GM13976 (cell line): Measurements from ENCODE around the gene PRR5L.
A peak's percentile ranks its signal among the peaks of the same experiment; 100 is the strongest.

Experiments used
- DNase-seq: peaks from one replicate; pipeline ENCODE4 v3.0.0; 2012; ENCODE audit warnings: low spot score
- in situ Hi-C: fragments of 300-500 bp; cut with MboI; formaldehyde crosslinking; loops from one replicate; pipeline ENCODE4 v1.12.0; 2022; ENCODE audit warnings: low sequenced_read_pairs, mixed read lengths, inconsistent platforms; ENCODE audit not compliant: unreplicated experiment
- TF ChIP-seq, protein P1 (sequence below): IDR thresholded peaks from 2 replicates; pipeline ENCODE4 v1.5.1; 2012; ENCODE audit warnings: borderline replicate concordance, mild to moderate bottlenecking; ENCODE audit not compliant: insufficient read depth; ENCODE audit errors: extremely low read depth, missing control alignments, control extremely low read depth

PRR5L gene

DNA sequence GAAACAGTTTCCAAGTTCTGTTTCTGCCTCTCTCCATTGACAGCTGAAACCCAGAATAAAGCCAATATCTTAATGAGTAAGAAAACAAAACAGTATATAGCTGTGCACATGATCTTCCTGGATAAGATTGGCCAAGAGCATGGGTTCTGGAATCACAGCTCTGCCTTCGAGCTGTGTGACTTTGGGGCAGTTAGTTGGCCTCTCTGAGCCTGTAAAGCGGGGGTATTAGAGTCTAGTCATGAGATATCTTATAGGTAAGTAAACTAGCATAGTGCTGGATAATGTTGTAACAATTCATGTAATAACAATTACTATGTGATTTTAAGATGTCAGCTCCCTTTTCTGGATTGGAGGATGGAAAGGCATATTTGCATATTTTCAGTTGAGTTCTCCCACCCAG lies 140.5 kb downstream of the PRR5L start:
- TF ChIP-seq, protein P1, sequence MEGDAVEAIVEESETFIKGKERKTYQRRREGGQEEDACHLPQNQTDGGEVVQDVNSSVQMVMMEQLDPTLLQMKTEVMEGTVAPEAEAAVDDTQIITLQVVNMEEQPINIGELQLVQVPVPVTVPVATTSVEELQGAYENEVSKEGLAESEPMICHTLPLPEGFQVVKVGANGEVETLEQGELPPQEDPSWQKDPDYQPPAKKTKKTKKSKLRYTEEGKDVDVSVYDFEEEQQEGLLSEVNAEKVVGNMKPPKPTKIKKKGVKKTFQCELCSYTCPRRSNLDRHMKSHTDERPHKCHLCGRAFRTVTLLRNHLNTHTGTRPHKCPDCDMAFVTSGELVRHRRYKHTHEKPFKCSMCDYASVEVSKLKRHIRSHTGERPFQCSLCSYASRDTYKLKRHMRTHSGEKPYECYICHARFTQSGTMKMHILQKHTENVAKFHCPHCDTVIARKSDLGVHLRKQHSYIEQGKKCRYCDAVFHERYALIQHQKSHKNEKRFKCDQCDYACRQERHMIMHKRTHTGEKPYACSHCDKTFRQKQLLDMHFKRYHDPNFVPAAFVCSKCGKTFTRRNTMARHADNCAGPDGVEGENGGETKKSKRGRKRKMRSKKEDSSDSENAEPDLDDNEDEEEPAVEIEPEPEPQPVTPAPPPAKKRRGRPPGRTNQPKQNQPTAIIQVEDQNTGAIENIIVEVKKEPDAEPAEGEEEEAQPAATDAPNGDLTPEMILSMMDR, result no peak
- in situ Hi-C loops, result no loop called here
- DNase-seq, result no peak

DNA sequence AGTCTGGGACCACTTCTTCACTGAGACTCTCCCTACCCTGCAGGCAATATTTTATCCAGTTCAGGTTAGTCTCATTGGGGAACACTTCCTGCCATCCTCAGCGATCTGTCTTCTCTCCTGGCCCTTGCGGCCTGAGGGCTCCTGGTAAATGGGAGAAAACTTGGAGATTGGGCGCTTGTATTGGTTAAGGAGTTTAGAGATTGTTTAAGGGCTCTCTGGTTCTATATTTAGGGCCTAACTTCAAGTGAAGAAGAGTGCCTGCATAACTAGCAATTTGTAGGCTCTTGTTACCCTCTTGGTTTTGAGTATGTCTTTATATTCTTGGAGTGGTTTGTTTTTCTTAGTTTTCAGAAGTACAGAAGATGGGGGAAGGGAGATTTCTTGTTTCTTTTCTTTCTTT lies 141.3 kb downstream of the PRR5L start:
- in situ Hi-C loops, result no loop called here
- DNase-seq, result no peak
- TF ChIP-seq, protein P1, result no peak

DNA sequence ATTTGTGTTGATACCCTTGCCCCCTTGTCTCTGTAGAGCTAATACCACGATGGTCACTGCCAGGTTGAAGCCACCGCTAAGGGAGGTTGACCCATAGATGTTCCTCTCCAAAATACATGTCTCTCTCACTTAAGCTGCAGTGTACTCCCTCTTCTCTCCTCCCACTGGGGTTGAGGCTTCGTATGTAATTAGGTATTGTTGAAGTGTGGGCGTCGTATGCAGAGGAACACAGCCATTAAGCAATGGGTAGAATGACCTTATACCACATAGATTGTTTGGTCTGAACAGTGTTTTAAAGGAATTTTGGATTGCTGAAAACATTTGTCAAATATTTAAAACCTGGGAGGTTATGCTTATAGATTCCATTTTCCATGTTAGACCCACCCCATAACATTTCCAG lies 142.0 kb downstream of the PRR5L start:
- TF ChIP-seq, protein P1, result no peak
- in situ Hi-C loops, result no loop called here
- no peak for DNase-seq

DNA sequence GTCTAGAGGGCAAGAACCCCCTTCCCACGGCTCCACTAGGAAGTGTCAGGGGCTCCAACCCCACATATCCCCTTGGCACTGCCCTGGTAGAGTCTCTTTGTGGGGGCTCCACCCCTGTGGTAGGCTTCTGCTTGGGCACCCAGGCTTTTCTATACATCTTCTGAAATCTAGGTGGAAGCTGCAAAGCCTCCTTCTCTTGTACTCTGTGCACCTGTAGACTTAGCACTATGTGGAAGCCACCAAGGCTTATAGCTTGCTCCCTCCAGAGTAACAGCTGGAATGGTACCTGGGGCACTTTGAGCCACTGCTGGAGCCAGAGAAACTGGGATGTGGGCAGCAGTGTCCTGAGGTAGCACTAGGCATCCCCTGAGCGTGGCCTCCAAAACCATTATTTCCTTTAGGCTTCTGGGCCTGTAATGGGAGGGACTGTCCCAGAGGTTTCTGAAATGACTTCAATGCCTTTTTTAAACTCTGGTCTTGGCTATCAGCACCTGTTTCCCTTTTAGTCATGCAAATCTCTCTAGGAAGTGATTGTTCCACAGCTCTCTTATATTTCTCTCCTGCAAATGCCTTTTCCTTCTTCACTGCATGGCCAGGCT lies 145.6 kb downstream of the PRR5L start:
- DNase-seq, result peak; percentile 61
- in situ Hi-C loops, result no loop called here
- TF ChIP-seq, protein P1, result no peak

DNA sequence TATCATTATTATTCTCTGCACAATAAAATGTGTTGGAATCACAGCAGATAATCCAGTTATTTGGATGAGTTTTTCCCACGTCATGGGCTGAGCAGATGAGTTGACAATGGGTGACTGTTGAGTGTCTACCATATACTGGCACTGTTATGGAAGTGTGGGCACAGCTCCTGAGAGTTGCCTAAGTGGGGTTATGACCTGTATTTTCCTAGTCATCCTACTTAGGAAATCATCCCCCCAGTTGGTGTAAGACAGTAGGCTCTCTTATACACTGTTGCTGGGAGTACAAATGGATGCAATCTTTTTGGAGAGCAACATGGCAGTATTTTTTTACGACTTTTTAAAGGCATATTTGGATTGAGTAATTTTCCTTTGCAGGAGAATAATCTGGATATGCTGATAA lies 147.6 kb downstream of the PRR5L start:
- TF ChIP-seq, protein P1, result no peak
- in situ Hi-C loops, result no loop called here
- DNase-seq, result no peak

DNA sequence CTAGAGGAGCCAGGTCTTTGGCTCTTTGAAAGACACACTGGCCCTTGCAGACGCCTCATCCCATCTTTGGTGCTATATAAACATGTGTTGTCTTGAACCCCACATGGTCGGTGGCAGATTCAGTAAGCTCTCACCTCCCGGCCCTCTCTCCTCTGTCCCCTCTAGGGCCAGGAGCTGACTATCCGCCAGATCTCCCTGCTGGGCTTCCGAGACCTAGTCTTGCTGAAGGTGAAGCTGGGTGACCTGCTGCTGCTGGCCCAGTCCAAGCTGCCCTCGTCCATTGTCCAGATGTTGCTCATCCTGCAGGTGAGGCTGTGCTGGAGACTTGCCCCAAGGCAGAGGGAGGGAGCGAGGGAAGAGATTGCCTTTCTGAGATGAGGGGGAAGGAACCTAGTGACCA lies 150.0 kb downstream of the PRR5L start:
- no peak for DNase-seq
- TF ChIP-seq, protein P1, result no peak
- in situ Hi-C loops, result no loop called here
